ENCODE data around the gene SHF. TPM values are rescaled to one million over a fixed set of nuclear protein-coding genes. Genes with fewer than 3 reads are reported as not detected.
"Not testable (repeated sequence)": the region's sequence is repeated elsewhere in the genome, so short reads cannot be mapped to it uniquely, and the experiment has no call there.

Gene SHF, protein sequence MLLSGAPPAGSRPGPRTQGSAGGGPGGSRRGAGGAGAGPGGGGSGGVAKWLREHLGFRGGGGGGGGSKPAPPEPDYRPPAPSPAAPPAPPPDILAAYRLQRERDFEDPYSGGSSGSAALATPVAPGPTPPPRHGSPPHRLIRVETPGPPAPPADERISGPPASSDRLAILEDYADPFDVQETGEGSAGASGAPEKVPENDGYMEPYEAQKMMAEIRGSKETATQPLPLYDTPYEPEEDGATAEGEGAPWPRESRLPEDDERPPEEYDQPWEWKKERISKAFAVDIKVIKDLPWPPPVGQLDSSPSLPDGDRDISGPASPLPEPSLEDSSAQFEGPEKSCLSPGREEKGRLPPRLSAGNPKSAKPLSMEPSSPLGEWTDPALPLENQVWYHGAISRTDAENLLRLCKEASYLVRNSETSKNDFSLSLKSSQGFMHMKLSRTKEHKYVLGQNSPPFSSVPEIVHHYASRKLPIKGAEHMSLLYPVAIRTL
- total RNA-seq: 1 to 10 TPM; 5.0 to 9.7 (median 9.5) TPM

GRCh38 chr15:45187894-45188830, at the start of gene SHF:
SHF (minus strand) TSS chr15:45187966; CDS start chr15:45187951, 15 bp downstream.
- Histone ChIP-seq H3K9me3 (no peaks in the 10 kb centered on the region), H3K36me3 (no peaks in the 10 kb centered on the region), H3K4me3 (peak within 1 kb of the TSS; percentile 63 to 79 (median 75)), H3K4me1 (peaks cover 0 to 5% of the 10 kb centered on the region in 2 donors), H3K27me3 (no peaks in the 10 kb centered on the region), H3K27ac (peak within 1 kb of the TSS; percentile 85 to 94)
- intact Hi-C loops (cut with DNase I; ENCODE audit: low total_unique reads): no loop called here
- TF ChIP-seq POLR2AphosphoS5 (IDR thresholded peaks at IDR 0.05) (peak in 1 of 3 donors; percentile 28), POLR2A (IDR thresholded peaks at IDR 0.05) (no peak)
- peak in 1 of 2 donors; percentile 63 for DNase-seq (ENCODE audit: low spot score in 2 of 2)

- H3K36me3 ChIP-seq; H3K27ac ChIP-seq; intact Hi-C loops (cut with DNase I; ENCODE audit: low total_unique reads); H3K4me1 ChIP-seq; H3K4me3 ChIP-seq; H3K27me3 ChIP-seq; DNase-seq (ENCODE audit: low spot score in 2 of 2): not testable (repeated sequence)
- H3K9me3 ChIP-seq: peaks cover 17 to 45% of the 10 kb centered on the region in 2 donors
Measured at GRCh38 chr15:45236806-45237205, 49.0 kb upstream of the SHF start.

DNA sequence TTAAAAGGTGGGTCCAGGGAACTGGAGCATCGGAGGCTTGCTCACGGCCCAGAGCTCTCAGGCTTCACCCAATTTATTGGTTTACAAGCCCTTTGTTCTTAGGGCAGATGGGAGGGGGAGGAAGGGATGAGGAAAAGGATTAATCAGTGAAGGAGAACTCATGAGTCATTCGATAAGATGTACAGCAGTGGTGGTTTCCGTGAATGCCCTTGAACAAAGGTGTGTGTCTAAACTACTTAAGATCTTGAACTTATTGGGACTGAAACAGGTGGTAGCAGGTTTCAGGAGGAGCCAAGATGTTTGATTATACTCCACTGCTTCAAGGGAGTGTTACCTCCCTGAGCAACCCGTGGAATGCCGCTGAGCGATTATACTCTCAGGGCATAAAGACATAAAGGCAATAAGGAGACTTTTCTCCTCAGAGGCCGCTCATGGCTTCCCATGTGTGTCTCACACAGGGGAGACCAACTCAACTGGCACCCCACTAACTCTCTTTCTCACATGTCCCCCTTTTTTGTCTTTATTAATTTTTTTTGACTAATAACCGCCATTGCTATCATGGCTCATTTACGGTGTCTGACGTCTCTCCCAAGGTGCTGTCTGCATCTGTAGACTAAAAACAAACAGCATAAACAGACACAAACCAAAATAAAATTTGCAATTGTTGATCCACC, 46.9 kb upstream of the SHF start:
- intact Hi-C loops (cut with DNase I; ENCODE audit: low total_unique reads): no loop called here
- Histone ChIP-seq H3K36me3 (no peaks in the 10 kb centered on the region), H3K9me3 (peaks cover 9 to 24% of the 10 kb centered on the region in 2 donors), H3K27me3 (no peaks in the 10 kb centered on the region), H3K27ac (no peak overlapping the region), H3K4me1 (no peaks in the 10 kb centered on the region), H3K4me3 (no peak overlapping the region)
- no peak for TF ChIP-seq POLR2A (IDR thresholded peaks at IDR 0.05)
- no peak for TF ChIP-seq CTCF (IDR thresholded peaks at IDR 0.05)
- no peak for TF ChIP-seq POLR2AphosphoS5 (IDR thresholded peaks at IDR 0.05)
- no peak for DNase-seq (ENCODE audit: low spot score in 2 of 2)

GRCh38 chr15:45231864-45232562, 44.2 kb upstream of the SHF start:
- intact Hi-C loops (cut with DNase I; ENCODE audit: low total_unique reads): no loop called here

DNA sequence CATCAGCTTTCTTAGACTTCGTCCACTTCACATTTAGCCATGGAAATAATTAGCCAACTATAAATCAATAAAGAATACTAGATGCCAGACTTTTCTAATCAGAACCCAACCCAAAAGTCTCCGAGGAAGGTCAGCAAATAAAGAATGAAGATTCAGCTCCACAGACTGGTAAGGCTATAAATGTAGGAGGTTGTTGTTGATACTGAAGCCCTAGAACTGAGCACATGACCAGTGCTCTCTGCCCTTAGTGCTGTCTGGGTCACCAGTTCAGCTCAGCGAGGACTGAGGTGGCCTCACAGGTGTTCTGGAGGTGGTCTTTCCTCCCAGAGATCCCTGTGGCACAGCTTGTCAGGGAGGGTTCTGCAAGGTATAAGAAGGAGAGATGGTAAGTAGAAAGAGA, 43.4 kb upstream of the SHF start:
- Histone ChIP-seq H3K36me3 (no peaks in the 10 kb centered on the region), H3K27ac (no peak overlapping the region), H3K4me1 (no peaks in the 10 kb centered on the region), H3K9me3 (peaks cover 5 to 17% of the 10 kb centered on the region in 2 donors), H3K27me3 (no peaks in the 10 kb centered on the region), H3K4me3 (no peak overlapping the region)
- no peak for DNase-seq (ENCODE audit: low spot score in 2 of 2)
- no peak for TF ChIP-seq POLR2AphosphoS5 (IDR thresholded peaks at IDR 0.05)
- TF ChIP-seq CTCF (IDR thresholded peaks at IDR 0.05): no peak
- no peak for TF ChIP-seq POLR2A (IDR thresholded peaks at IDR 0.05)
- intact Hi-C loops (cut with DNase I; ENCODE audit: low total_unique reads): no loop called here

More at GRCh38 chr15:45231864-45232562, 44.2 kb upstream of the SHF start:
- no peaks in the 10 kb centered on the region for H3K36me3 ChIP-seq
- H3K27ac ChIP-seq: no peak overlapping the region
- H3K27me3 ChIP-seq: no peaks in the 10 kb centered on the region
- no peak for TF ChIP-seq POLR2AphosphoS5 (IDR thresholded peaks at IDR 0.05)
- no peak for TF ChIP-seq POLR2A (IDR thresholded peaks at IDR 0.05)
- DNase-seq (ENCODE audit: low spot score in 2 of 2): no peak
- H3K4me1 ChIP-seq: no peaks in the 10 kb centered on the region
- no peak overlapping the region for H3K4me3 ChIP-seq
- H3K9me3 ChIP-seq: peaks cover 5 to 17% of the 10 kb centered on the region in 2 donors
